Lung (tissue), 12 donors: Measurements from ENCODE around the gene NUP42. TPM values are rescaled to one million over a fixed set of nuclear protein-coding genes. Genes with fewer than 3 reads are reported as not detected.
A peak's percentile ranks its signal among the peaks of the same experiment; 100 is the strongest.
"Not testable (repeated sequence)": the region's sequence is repeated elsewhere in the genome, so short reads cannot be mapped to it uniquely, and the experiment has no call there.

Experiments
- ATAC-seq: fragments of 200-7000 bp; cut with Tn5 transposase; one replicate; pipeline ENCODE4 v1.9.1; 2020; ENCODE audit warnings: moderate number of reproducible peaks; ENCODE audit not compliant: insufficient read depth, low FRiP score
- DNase-seq, 3 donors: peaks; one replicate each; pipeline ENCODE4 v3.0.0-alpha.2; 2013 to 2017
- H3K27ac ChIP-seq, 2 donors: one replicate each; pipeline ENCODE4 v1.5.1; 2013; ENCODE audit warnings: mild to moderate bottlenecking in 2 of 2, moderate library complexity in 2 of 2, control low read depth in 1 of 2, inconsistent platforms in 1 of 2, low read depth in 1 of 2, low read length in 1 of 2
- H3K27me3 ChIP-seq, 3 donors: one replicate each; pipeline ENCODE4 v1.5.1; 2013; ENCODE audit warnings: low read length in 2 of 3; ENCODE audit not compliant: control insufficient read depth in 3 of 3, insufficient read depth in 3 of 3
- H3K36me3 ChIP-seq, 4 donors: one replicate each; pipeline ENCODE4 v1.5.1; 2013; ENCODE audit warnings: low read length in 4 of 4, mild to moderate bottlenecking in 1 of 4, moderate library complexity in 1 of 4; ENCODE audit not compliant: control insufficient read depth in 4 of 4, insufficient read depth in 4 of 4
- H3K4me1 ChIP-seq, 5 donors: one replicate each; pipeline ENCODE4 v1.5.1; 2013; ENCODE audit warnings: low read length in 5 of 5, mild to moderate bottlenecking in 2 of 5, moderate library complexity in 1 of 5; ENCODE audit not compliant: control insufficient read depth in 5 of 5, insufficient read depth in 5 of 5
- H3K4me3 ChIP-seq: one replicate; pipeline ENCODE4 v1.5.1; 2013; ENCODE audit warnings: mild to moderate bottlenecking, control low read depth, moderate library complexity
- H3K9ac ChIP-seq, 2 donors: one replicate each; pipeline ENCODE4 v1.5.1; 2013; ENCODE audit warnings: low read length in 2 of 2, control low read depth in 1 of 2; ENCODE audit not compliant: insufficient read depth in 1 of 2
- H3K9me3 ChIP-seq, 4 donors: one replicate each; pipeline ENCODE4 v1.5.1; 2013; ENCODE audit warnings: low read length in 3 of 4, mild to moderate bottlenecking in 1 of 4, moderate library complexity in 1 of 4; ENCODE audit not compliant: control insufficient read depth in 4 of 4, insufficient read depth in 3 of 4
- WGBS, 2 donors: extraction: QIAGEN DNeasy Blood & Tissue Kit; methylation state at CpG; one replicate each; pipeline ENCODE4 v1.1.7; 2013; 5-methylcytosine and 5-hydroxymethylcytosine counted together
- polyA plus RNA-seq, 2 donors: library from polyadenylated mRNA; stranded (reverse); fragments of 200-250 nt; gene quantifications; one replicate each; pipeline ENCODE4 v1.2.1, GENCODE V29; 2013
- total RNA-seq, 2 donors: library from RNA; depleted of rRNA in 1 of 2; stranded (reverse); fragments of >200 nt in 1 of 2; gene quantifications; one replicate each; pipeline ENCODE4 v1.2.1, GENCODE V29; 2014 to 2021
- TF ChIP-seq, protein P1 (sequence below): IDR thresholded peaks from 2 replicates; pipeline ENCODE4 v1.5.1; 2012; ENCODE audit warnings: mild to moderate bottlenecking; ENCODE audit errors: control extremely low read depth, extremely low read depth
- donor health status: control.
- donor health status: control.
- donor health status: Bipolar disorder and iron deficiency.
- donor health status: healthy.
- donor health status: DM: yes; HTN: yes; CAD: no.

The NUP42 gene
- total and polyA plus RNA-seq, 4 donors: 20.2 to 45.3 (median 23.0) TPM

DNA sequence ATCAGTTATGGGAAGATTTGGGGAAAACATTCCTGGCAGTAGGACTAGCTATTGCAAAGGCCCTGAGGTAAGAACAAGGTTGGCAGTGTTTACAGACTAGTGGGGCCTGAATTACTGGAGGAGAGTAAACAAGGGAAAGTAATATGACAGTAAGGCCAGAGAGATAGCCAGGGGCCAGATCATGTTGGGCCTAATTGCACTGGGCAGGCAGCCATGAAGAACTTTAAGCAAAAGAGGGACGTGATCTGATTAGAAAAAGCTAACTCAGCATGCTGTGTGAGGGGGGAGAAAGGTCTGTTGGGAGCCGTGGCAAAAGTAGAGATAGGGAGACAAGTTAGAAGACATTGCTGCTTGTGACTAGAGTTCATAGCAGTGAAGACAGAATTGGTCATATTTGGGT lies 9.2 kb downstream of the NUP42 start:
- Histone ChIP-seq H3K36me3 (peaks cover 9 to 28% (median 22%) of the 10 kb centered on the region in 4 donors), H3K9me3 (no peaks in the 10 kb centered on the region), H3K27me3 (no peaks in the 10 kb centered on the region), H3K27ac (no peak overlapping the region), H3K9ac (no peak overlapping the region), H3K4me1 (no peaks in the 10 kb centered on the region), H3K4me3 (no peak overlapping the region)
- ATAC-seq (no peak), DNase-seq (no peak)
- WGBS, 2 donors: 81 to 87% methylated on average over 2 of the region's 2 CpGs
- TF ChIP-seq, protein P1, sequence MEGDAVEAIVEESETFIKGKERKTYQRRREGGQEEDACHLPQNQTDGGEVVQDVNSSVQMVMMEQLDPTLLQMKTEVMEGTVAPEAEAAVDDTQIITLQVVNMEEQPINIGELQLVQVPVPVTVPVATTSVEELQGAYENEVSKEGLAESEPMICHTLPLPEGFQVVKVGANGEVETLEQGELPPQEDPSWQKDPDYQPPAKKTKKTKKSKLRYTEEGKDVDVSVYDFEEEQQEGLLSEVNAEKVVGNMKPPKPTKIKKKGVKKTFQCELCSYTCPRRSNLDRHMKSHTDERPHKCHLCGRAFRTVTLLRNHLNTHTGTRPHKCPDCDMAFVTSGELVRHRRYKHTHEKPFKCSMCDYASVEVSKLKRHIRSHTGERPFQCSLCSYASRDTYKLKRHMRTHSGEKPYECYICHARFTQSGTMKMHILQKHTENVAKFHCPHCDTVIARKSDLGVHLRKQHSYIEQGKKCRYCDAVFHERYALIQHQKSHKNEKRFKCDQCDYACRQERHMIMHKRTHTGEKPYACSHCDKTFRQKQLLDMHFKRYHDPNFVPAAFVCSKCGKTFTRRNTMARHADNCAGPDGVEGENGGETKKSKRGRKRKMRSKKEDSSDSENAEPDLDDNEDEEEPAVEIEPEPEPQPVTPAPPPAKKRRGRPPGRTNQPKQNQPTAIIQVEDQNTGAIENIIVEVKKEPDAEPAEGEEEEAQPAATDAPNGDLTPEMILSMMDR: no peak

DNA sequence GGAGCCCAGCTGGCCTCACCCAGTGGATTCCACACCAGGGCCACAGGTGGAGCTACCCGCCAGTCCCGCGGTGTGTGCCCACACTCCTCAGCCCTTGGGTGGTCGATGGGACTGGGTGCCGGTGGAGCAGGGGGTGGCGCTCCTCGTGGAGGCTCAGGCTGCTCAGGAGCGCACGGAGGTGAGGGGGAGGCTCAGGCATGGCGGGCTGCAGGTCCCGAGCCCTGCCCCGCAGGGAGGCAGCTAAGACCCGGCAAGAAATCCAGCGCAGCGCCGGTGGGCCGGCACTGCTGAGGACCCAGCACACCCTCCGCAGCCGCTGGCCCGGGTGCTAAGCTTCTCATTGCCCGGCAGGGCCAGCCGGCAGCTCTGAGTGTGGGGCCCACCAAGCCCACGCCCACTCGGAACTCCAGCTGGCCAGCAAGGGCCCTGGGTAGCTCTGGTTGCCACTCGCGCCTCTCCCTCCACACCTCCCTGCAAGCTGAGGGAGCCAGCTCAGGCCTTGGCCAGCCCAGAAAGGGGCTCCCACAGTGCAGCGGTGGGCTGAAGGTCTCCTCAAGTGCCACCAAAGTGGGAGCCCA lies 11.9 kb downstream of the NUP42 start:
- H3K27me3 ChIP-seq, DNase-seq, H3K9ac ChIP-seq, H3K9me3 ChIP-seq, H3K4me1 ChIP-seq, ATAC-seq, H3K27ac ChIP-seq, H3K4me3 ChIP-seq: not testable (repeated sequence)
- H3K36me3 ChIP-seq: peaks cover 7 to 29% (median 23%) of the 10 kb centered on the region in 4 donors
- 97 to 98% methylated on average over 21 to 27 of the region's 27 CpGs for WGBS, 2 donors

DNA sequence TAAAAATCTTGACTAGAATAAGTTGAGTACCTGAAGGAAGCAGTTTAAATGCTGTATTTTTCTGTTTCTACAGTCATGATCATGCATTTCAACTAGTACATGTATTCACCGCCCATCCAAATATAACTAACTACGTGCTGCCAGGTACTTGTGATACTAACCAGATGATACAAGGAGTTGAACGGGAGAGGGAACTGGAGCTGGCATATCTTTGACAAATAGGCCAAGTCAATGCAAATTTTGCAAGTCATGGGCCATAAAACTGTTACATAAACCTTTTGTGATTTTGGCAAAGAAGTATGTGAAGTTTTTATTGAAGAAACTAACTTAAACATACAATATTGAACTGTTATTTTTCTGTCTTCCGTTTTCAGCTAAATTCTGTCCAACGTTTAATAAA lies 14.5 kb downstream of the NUP42 start:
- TF ChIP-seq, protein P1: no peak

DNA sequence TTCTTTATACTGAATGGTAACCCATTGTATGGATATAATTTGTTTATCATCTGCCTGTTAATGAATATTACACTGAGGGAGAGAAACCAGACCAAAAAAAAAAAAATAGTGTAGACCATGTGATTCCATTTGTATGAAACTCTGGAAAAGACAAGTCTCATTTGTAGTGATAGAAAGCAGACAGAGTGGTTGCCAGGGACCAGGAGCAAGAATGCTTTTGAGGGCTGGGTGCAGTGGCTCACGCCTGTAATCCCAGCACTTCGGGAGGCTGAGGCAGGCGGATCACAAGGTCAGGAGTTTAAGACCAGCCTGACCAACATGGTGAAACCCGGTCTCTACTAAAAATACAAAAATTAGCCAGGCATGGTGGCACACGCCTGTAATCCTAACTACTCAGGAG lies 15.9 kb downstream of the NUP42 start:
- H3K4me1 ChIP-seq, H3K27me3 ChIP-seq, H3K9me3 ChIP-seq, DNase-seq, H3K27ac ChIP-seq, H3K4me3 ChIP-seq, H3K9ac ChIP-seq, ATAC-seq: not testable (repeated sequence)
- 95% methylated on average over 5 of the region's 5 CpGs for WGBS, 2 donors
- peaks cover 15 to 33% (median 25%) of the 10 kb centered on the region in 4 donors for H3K36me3 ChIP-seq

More for the DNA sequence above, 14.5 kb downstream of the NUP42 start:
- DNase-seq (no peak), ATAC-seq (no peak)
- Histone ChIP-seq H3K27me3 (no peaks in the 10 kb centered on the region), H3K4me3 (no peak overlapping the region), H3K9me3 (no peaks in the 10 kb centered on the region), H3K9ac (no peak overlapping the region), H3K27ac (peak overlapping the region in 1 of 2 donors; percentile 29), H3K4me1 (no peaks in the 10 kb centered on the region), H3K36me3 (peaks cover 14 to 35% (median 22%) of the 10 kb centered on the region in 4 donors)
- 64 to 69% methylated on average over 5 of the region's 5 CpGs for WGBS, 2 donors
